ENCODE measurements around the gene LPP.

Gene LPP

GRCh38 chr3:188707381-188708288 lies 553.7 kb downstream of the LPP start:
- TF ChIP-seq REST (IDR thresholded peaks at IDR 0.05; ENCODE audit: insufficient read depth in 1 of 2, low read depth in 2 of 2, low read length in 2 of 2) (no peak), FOXP2 (optimal IDR thresholded peaks at IDR 0.05; ENCODE audit: borderline replicate concordance, extremely low read depth, extremely low read length, insufficient read depth) (no peak), TAF1 (IDR thresholded peaks at IDR 0.05; ENCODE audit: borderline replicate concordance, insufficient read depth, low read length) (no peak), SIN3A (IDR thresholded peaks at IDR 0.05; ENCODE audit: borderline replicate concordance, insufficient read depth, low read length) (no peak), POLR2AphosphoS5 (IDR thresholded peaks at IDR 0.05; ENCODE audit: low read depth, low read length) (no peak)

- TF ChIP-seq REST (IDR thresholded peaks at IDR 0.05; ENCODE audit: insufficient read depth in 1 of 2, low read depth in 2 of 2, low read length in 2 of 2): no peak
- TF ChIP-seq FOXP2 (optimal IDR thresholded peaks at IDR 0.05; ENCODE audit: borderline replicate concordance, extremely low read depth, extremely low read length, insufficient read depth): no peak
- TF ChIP-seq POLR2AphosphoS5 (IDR thresholded peaks at IDR 0.05; ENCODE audit: low read depth, low read length): no peak
- no peak for TF ChIP-seq SIN3A (IDR thresholded peaks at IDR 0.05; ENCODE audit: borderline replicate concordance, insufficient read depth, low read length)
- no peak for TF ChIP-seq TAF1 (IDR thresholded peaks at IDR 0.05; ENCODE audit: borderline replicate concordance, insufficient read depth, low read length)
Measured at GRCh38 chr3:188711881-188712247, 557.9 kb downstream of the LPP start.

- TF ChIP-seq FOXP2 (optimal IDR thresholded peaks at IDR 0.05; ENCODE audit: borderline replicate concordance, extremely low read depth, extremely low read length, insufficient read depth): no peak
- no peak for TF ChIP-seq REST (IDR thresholded peaks at IDR 0.05; ENCODE audit: insufficient read depth in 1 of 2, low read depth in 2 of 2, low read length in 2 of 2)
- no peak for TF ChIP-seq POLR2AphosphoS5 (IDR thresholded peaks at IDR 0.05; ENCODE audit: low read depth, low read length)
- TF ChIP-seq SIN3A (IDR thresholded peaks at IDR 0.05; ENCODE audit: borderline replicate concordance, insufficient read depth, low read length): no peak
- no peak for TF ChIP-seq TAF1 (IDR thresholded peaks at IDR 0.05; ENCODE audit: borderline replicate concordance, insufficient read depth, low read length)
Measured at GRCh38 chr3:188712248-188712924, 558.4 kb downstream of the LPP start.

GRCh38 chr3:188712991-188713390 lies 559.0 kb downstream of the LPP start:
- TF ChIP-seq TAF1 (IDR thresholded peaks at IDR 0.05; ENCODE audit: borderline replicate concordance, insufficient read depth, low read length): no peak
- TF ChIP-seq REST (IDR thresholded peaks at IDR 0.05; ENCODE audit: insufficient read depth in 1 of 2, low read depth in 2 of 2, low read length in 2 of 2): no peak
- TF ChIP-seq POLR2AphosphoS5 (IDR thresholded peaks at IDR 0.05; ENCODE audit: low read depth, low read length): no peak
- no peak for TF ChIP-seq FOXP2 (optimal IDR thresholded peaks at IDR 0.05; ENCODE audit: borderline replicate concordance, extremely low read depth, extremely low read length, insufficient read depth)
- TF ChIP-seq SIN3A (IDR thresholded peaks at IDR 0.05; ENCODE audit: borderline replicate concordance, insufficient read depth, low read length): no peak
